Raji (cell line): ENCODE results near the gene MSH3.

Experiments used
- POLR2A ChIP-seq: IDR thresholded peaks from 2 replicates; pipeline ENCODE4 v1.6.1; 2011; ENCODE audit warnings: low read depth, low read length, control low read depth; ENCODE audit not compliant: insufficient read depth

MSH3 gene

DNA sequence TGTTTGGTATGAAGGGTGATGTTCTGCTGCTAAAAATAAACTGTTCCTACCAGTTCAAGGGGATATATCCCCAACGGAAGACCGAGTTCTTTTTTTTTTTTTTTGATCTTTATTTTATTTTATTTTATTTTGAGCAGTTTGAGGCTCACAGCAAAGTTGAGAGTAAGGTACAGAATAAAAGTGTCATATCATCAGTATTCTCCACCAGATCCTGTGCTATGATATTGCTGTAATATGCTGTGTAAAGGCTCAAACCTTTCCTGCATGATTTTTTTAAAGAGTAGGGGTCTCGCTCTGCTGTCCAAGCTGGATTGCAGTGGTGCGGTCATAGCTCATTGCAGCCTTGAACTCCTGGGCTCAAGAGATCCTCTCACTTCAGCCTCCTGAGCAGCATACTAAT is 35.2 kb downstream of the MSH3 start:
- TF ChIP-seq POLR2A, result no peak

DNA sequence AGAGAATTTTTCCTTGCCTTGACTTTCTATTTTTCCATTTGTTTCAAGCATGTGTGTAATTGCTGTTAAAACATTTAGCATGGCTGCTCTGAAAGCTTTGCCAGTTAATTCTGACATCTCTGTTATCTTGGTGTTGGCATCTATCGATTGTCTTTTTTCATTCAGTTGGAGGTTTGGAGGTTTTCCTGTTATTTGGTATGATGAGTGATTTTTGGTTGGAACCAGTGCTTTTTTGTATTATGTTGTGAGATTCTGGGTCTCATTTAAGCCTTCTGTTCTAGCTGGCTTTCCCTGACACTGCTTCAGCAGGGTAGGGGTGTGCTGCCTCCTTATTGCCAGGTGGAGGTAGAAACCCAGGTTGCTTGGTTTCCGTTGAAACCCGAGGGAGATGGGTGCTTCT is 41.2 kb downstream of the MSH3 start:
- no peak for TF ChIP-seq POLR2A

GRCh38 chr5:80696450-80696849 is 42.0 kb downstream of the MSH3 start:
- TF ChIP-seq POLR2A, result no peak

GRCh38 chr5:80697100-80697499 is 42.6 kb downstream of the MSH3 start:
- no peak for TF ChIP-seq POLR2A

GRCh38 chr5:80698369-80698768 is 43.9 kb downstream of the MSH3 start:
- TF ChIP-seq POLR2A, result no peak

DNA sequence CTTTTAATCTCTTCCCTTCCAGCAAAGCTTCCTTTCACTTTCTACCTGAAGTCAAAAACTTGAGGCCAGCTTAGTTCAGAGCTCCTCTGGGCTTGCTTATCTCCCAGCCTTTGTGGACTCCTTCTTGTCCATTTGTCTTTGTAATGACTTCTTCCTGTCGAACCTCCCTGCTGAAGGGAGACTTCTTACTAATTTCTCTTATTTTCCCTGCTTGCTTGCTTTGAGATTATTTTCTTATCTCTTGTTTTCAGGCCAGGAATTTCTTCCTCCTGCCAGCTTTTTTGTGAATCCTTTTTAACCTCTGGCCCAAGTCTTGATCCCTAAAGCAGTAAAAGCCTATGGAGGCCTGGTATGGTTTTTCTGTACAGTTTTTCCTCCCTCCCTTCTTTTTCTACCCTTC is 47.1 kb downstream of the MSH3 start:
- TF ChIP-seq POLR2A, result no peak

DNA sequence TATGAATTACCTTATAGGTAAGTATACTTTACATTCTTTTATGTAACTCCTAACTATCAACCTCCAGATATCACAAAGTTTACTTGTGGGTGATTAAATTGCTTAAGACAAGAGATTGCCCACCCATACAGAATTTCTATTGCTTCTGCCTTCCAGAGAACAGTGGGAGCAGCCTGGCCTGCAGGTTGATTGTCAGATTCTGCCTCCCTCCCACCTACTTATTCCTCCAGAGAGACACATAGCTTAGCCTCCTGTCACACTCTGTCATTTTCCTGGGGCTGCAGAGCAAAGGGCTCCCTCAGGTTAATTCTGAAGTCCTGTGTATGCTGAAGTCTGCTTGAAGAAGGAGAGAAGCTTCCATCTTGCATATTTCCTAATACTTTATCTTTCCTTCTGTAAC is 48.8 kb downstream of the MSH3 start:
- TF ChIP-seq POLR2A, result no peak

GRCh38 chr5:80703747-80704146 is 49.3 kb downstream of the MSH3 start:
- TF ChIP-seq POLR2A, result no peak

DNA sequence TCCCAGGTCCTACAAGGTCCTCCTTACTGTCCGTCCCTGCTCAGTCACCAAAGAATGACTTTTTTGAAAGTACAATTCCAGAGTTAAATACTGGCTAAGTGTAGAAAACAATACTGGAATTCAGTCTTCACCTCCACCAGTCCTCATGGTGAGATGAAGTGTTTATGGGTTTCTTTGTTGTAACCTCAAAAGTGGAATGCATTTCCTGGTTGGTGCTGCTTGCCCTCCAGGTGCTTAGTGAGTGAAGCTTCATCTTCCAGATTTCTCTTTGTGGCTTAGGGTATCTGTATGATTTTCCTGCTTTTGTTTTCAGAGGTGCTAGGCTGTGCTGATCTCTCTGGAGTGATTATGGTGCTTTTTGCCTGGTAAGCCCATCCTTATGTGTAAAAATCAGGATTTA is 49.8 kb downstream of the MSH3 start:
- TF ChIP-seq POLR2A, result no peak

GRCh38 chr5:80705216-80705769 is 50.8 kb downstream of the MSH3 start:
- no peak for TF ChIP-seq POLR2A

GRCh38 chr5:80705801-80706200 is 51.3 kb downstream of the MSH3 start:
- TF ChIP-seq POLR2A, result no peak

DNA sequence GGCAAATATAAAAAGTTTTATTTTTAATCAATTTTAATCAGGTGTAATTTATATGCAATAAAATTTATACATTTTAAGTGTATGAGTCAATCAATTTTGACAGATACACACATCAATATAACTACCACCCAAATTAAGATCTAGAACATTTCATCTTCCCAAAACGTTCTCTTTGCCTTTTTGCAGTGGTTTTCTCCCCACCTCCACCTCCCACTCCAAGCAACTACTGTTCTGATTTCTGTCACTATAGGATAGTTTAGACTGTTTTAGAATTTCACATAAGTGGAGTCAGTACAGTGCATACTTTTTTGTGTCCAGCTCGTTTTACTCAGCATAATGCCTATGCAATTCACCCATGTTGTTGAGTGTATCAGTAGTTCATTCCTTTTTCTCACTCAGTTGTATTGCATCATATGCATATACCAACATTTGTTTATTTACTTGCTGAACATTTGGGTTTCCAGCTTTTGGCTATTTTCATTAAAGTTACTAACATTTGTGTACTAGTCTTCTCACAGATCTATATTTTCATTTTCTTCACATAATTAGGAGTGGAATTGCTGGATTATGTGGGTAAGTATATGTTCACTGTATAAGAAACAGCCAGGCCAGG is 52.5 kb downstream of the MSH3 start:
- no peak for TF ChIP-seq POLR2A

- no peak for TF ChIP-seq POLR2A
These were observed 53.2 kb downstream of the MSH3 start for GRCh38 chr5:80707645-80708044.

- no peak for TF ChIP-seq POLR2A
These were observed 56.8 kb downstream of the MSH3 start for GRCh38 chr5:80711216-80711615.

DNA sequence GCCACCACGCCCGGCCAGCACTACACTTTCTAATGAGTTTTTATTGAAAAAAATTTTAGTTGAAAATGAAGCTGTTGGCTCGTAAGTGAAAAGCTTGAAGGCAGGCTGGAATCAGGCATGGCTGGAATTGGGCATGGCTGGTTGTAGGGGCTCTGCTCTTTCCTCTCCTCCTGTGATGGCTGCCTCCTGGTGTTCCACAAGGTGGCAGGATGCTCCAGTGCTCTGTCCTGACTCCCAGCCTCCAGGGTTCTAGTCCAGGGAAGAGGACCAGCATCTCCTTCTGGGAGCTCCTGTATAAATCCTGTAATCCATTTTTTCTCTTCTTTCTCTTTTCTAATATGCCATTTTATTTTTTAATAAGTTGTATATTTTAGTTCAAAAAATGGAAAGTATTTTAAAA is 57.5 kb downstream of the MSH3 start:
- no peak for TF ChIP-seq POLR2A

GRCh38 chr5:80712919-80713318 is 58.5 kb downstream of the MSH3 start:
- no peak for TF ChIP-seq POLR2A

GRCh38 chr5:80713631-80714030 is 59.2 kb downstream of the MSH3 start:
- TF ChIP-seq POLR2A, result no peak
